GM12801 (cell line): ENCODE measurements around the gene ALB.

Source experiments
- TF ChIP-seq, protein P1 (sequence below): IDR thresholded peaks from one replicate; pipeline ENCODE4 v1.5.1; 2011; ENCODE audit warnings: control low read depth; ENCODE audit not compliant: insufficient read length; ENCODE audit errors: extremely low read depth

Gene ALB

DNA sequence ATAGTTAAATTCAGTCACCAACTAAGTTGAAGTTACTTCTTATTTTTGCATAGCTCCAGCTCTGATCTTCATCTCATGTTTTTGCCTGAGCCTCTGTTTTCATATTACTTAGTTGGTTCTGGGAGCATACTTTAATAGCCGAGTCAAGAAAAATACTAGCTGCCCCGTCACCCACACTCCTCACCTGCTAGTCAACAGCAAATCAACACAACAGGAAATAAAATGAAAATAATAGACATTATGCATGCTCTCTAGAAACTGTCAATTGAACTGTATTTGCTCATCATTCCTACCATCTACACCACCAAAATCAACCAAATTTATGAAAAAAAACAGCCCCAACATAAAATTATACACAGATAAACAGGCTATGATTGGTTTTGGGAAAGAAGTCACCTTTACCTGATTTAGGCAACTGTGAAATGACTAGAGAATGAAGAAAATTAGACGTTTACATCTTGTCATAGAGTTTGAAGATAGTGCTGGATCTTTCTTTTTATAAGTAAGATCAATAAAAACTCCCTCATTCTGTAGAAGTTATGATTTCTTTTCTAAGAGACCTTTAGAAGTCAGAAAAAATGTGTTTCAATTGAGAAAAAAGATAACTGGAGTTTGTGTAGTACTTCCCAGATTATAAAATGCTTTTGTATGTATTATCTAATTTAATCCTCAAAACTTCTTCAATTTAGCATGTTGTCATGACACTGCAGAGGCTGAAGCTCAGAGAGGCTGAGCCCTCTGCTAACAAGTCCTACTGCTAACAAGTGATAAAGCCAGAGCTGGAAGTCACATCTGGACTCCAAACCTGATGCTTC is 7.0 kb downstream of the ALB start:
- TF ChIP-seq, protein P1, sequence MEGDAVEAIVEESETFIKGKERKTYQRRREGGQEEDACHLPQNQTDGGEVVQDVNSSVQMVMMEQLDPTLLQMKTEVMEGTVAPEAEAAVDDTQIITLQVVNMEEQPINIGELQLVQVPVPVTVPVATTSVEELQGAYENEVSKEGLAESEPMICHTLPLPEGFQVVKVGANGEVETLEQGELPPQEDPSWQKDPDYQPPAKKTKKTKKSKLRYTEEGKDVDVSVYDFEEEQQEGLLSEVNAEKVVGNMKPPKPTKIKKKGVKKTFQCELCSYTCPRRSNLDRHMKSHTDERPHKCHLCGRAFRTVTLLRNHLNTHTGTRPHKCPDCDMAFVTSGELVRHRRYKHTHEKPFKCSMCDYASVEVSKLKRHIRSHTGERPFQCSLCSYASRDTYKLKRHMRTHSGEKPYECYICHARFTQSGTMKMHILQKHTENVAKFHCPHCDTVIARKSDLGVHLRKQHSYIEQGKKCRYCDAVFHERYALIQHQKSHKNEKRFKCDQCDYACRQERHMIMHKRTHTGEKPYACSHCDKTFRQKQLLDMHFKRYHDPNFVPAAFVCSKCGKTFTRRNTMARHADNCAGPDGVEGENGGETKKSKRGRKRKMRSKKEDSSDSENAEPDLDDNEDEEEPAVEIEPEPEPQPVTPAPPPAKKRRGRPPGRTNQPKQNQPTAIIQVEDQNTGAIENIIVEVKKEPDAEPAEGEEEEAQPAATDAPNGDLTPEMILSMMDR: no peak

DNA sequence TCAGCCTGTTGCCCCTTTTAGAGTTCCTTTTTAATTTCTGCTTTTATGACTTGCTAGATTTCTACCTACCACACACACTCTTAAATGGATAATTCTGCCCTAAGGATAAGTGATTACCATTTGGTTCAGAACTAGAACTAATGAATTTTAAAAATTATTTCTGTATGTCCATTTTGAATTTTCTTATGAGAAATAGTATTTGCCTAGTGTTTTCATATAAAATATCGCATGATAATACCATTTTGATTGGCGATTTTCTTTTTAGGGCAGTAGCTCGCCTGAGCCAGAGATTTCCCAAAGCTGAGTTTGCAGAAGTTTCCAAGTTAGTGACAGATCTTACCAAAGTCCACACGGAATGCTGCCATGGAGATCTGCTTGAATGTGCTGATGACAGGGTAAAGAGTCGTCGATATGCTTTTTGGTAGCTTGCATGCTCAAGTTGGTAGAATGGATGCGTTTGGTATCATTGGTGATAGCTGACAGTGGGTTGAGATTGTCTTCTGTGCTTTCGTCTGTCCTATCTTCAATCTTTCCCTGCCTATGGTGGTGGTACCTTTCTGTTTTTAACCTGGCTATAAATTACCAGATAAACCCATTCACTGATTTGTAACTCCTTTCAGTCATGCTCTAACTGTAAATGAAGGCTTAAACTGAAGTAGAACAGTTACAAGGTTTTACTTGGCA is 7.8 kb downstream of the ALB start:
- TF ChIP-seq, protein P1: no peak

DNA sequence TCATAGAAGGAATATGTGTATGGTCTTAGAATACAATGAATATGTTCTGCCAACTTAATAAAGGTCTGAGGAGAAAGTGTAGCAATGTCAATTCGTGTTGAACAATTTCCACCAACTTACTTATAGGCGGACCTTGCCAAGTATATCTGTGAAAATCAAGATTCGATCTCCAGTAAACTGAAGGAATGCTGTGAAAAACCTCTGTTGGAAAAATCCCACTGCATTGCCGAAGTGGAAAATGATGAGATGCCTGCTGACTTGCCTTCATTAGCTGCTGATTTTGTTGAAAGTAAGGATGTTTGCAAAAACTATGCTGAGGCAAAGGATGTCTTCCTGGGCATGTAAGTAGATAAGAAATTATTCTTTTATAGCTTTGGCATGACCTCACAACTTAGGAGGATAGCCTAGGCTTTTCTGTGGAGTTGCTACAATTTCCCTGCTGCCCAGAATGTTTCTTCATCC is 9.2 kb downstream of the ALB start:
- TF ChIP-seq, protein P1: no peak

DNA sequence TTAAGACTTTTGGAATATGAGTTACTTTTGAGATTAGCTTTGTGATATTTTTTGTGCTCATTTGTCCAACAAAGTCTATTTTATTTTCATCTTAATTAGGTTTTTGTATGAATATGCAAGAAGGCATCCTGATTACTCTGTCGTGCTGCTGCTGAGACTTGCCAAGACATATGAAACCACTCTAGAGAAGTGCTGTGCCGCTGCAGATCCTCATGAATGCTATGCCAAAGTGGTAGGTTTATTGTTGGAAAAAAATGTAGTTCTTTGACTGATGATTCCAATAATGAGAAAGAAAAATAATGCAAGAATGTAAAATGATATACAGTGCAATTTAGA is 10.8 kb downstream of the ALB start:
- TF ChIP-seq, protein P1: no peak

DNA sequence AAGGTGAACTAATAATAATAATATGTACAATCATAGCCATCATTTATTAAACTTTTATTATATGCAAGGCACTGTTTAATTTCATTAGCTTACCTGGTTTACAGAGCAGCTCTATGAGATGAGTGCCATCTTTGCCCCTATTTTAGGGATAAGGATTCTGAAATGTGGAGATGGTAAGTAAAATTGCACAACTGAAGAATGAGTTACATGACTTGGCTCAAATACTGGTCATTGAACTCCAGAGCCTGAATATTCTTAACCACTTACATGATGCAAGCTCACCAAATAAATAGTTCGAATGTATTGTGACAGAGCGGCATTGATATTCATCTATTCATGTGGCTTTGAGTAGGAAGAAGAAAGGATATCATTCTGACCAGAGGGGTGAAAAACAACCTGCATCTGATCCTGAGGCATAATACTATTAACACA is 11.7 kb downstream of the ALB start:
- TF ChIP-seq, protein P1: no peak

DNA sequence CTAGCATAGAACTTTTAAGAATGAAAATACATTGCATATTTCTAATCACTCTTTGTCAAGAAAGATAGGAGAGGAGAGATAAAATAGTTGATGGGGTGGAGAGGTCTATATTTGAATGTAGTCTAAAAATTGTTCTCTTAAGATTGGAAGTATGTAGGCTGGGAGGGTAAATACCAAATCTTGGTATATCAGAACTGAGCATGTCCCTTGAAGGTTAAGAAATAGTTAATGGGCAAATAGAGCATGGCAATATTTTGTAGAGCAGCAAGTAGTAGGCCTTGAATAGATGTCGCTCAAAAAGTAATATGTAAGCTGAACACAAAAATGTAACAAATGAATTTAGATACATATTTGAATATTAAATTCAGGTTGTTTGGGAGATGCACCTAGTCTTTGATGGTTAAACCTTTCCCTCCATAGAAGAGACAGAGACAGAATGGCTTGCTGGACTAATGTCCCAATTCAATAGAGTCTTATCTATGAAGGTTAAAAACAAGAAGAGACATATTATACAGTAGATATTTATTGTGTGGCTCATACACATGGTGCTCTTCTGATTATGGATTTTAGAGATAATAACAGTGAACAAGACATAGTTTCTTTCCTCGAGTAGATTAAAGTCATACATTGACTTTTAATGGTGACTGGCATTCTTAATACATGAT is 12.5 kb downstream of the ALB start:
- TF ChIP-seq, protein P1: no peak

DNA sequence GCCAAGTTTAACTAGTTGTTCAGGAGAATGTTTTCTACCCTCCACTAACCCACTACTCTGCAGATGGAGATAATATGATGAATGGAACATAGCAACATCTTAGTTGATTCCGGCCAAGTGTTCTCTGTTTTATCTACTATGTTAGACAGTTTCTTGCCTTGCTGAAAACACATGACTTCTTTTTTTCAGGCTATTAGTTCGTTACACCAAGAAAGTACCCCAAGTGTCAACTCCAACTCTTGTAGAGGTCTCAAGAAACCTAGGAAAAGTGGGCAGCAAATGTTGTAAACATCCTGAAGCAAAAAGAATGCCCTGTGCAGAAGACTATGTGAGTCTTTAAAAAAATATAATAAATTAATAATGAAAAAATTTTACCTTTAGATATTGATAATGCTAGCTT is 13.3 kb downstream of the ALB start:
- TF ChIP-seq, protein P1: no peak
